Large intestine (tissue), 3 donors: Measurements from ENCODE around the gene FARP2. TPM values are rescaled to one million over a fixed set of nuclear protein-coding genes. Genes with fewer than 3 reads are reported as not detected.
"Not testable (repeated sequence)": the region's sequence is repeated elsewhere in the genome, so short reads cannot be mapped to it uniquely, and the experiment has no call there.

Source experiments
- DNase-seq, 2 donors: peaks; one replicate each; pipeline versions ENCODE4 v3.0.0 to v3.0.0-alpha.2; 2013
- H3K27ac ChIP-seq: one replicate; pipeline ENCODE4 v1.5.1; 2013; ENCODE audit warnings: low read length
- H3K27me3 ChIP-seq: 2 replicates; pipeline ENCODE4 v1.6.1; 2013; ENCODE audit warnings: low read length; ENCODE audit not compliant: control insufficient read depth, insufficient read depth
- H3K36me3 ChIP-seq: 2 replicates; pipeline ENCODE4 v1.6.1; 2013; ENCODE audit warnings: low read length; ENCODE audit not compliant: control insufficient read depth, insufficient read depth
- H3K4me1 ChIP-seq: one replicate; pipeline ENCODE4 v1.6.1; 2013; ENCODE audit warnings: low read length; ENCODE audit not compliant: control insufficient read depth, insufficient read depth
- H3K4me3 ChIP-seq: one replicate; pipeline ENCODE4 v1.5.1; 2013; ENCODE audit warnings: low read length
- H3K9me3 ChIP-seq: one replicate; pipeline ENCODE4 v1.6.1; 2013; ENCODE audit warnings: mild to moderate bottlenecking, low read depth, low read length, moderate library complexity; ENCODE audit not compliant: control insufficient read depth
- WGBS: methylation state at CpG from one replicate; pipeline ENCODE4 v1.1.5; 2013; ENCODE audit warnings: low lambda C conversion rate; ENCODE audit not compliant: insufficient coverage; 5-methylcytosine and 5-hydroxymethylcytosine counted together
- polyA plus RNA-seq: library from polyadenylated mRNA; unstranded; fragments of 120-200 nt; gene quantifications from one replicate; pipeline ENCODE4 v1.2.1, GENCODE V29; 2013

The FARP2 gene
- polyA plus RNA-seq, 1 donor, result 52.6 TPM

DNA sequence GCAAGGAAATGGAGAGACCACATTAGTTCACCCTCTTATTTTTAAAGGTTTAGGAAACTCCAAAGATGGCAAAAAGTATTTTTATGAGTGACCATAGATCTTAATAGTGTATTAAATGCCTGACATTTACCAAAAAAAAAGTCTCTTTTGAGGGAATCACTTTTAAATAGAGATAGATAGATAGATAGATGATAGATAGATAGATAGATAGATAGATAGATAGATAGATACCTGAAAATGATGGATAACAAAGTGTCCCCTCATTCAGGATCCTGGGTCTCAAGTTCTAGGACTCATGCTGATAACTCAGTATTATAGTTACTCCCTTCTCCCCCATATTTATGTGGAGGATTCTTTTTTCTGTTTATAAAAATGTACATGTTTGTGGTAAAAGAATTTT lies 52.8 kb downstream of the FARP2 start:
- Histone ChIP-seq H3K4me3 (no peak overlapping the region), H3K9me3 (no peaks in the 10 kb centered on the region), H3K27ac (no peak overlapping the region), H3K27me3 (no peaks in the 10 kb centered on the region), H3K36me3 (peaks cover 55% of the 10 kb centered on the region), H3K4me1 (no peaks in the 10 kb centered on the region)
- no peak for DNase-seq

DNA sequence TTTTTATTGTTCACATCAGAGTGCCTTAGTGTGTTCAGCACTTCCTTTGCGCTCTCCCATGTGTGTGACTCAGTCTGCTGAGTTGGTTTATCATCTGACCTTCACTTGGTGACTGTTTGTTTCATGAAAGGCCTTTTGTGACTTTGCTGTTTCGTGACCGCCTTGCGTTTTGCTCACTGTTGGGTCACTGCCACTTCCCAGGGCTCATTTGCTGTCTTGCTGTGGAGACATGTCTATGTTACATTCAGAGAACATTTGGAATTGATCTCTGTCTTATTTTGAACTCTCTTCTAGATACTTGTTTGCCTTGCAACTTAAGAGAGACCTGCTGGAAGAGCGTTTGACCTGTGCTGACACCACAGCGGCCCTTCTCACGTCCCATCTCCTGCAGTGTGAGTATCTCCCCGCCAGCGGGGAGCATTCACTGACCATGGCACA lies 54.7 kb downstream of the FARP2 start:
- 100% methylated on average over 1 of the region's 9 CpGs for WGBS
- no peaks in the 10 kb centered on the region for H3K4me1 ChIP-seq
- peaks cover 68% of the 10 kb centered on the region for H3K36me3 ChIP-seq
- no peaks in the 10 kb centered on the region for H3K27me3 ChIP-seq
- H3K9me3 ChIP-seq, result no peaks in the 10 kb centered on the region
- no peak for DNase-seq
- no peak overlapping the region for H3K4me3 ChIP-seq
- H3K27ac ChIP-seq, result no peak overlapping the region

DNA sequence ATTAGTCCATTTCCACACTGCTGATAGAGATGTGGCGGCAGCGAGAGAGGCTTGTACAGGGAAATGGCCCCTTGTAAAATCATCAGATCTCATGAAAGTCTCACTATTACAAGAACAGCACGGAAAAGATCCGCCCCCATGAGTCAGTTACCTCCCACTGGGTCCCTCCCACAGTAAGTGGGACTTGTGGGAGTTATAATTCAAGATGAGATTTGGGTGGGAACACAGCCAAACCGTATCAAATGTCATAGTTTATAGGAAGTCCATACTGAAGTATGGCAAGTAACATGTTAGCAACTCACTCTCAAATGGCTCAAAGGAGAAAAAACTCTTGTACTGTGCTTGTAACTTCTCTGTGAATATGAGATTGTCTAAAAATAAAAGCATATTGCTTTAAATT lies 56.1 kb downstream of the FARP2 start:
- no peak overlapping the region for H3K27ac ChIP-seq
- WGBS, result no CpG with 5 or more reads among the region's 5 CpGs
- peaks cover 72% of the 10 kb centered on the region for H3K36me3 ChIP-seq

DNA sequence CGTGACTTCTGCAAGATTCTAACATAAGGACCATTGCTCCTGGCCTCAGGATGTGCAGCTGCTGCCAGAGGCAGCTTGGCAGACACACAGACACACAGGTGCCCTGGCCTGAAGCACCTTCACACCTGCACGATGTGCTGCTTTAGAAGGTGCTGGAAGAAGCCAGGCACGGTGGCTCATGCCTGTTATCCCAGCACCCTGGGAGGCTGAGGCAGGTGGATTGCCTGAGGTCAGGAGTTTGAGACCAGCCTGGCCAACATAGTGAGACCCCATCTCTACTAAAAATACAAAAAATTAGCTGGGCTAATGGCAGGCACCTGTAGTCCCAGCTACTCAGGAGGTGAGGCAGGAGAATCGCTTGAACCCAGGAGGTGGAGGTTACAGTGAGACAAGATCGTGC lies 57.4 kb downstream of the FARP2 start:
- not testable (repeated sequence) for H3K27me3 ChIP-seq, H3K27ac ChIP-seq, H3K9me3 ChIP-seq, DNase-seq, H3K4me3 ChIP-seq, H3K4me1 ChIP-seq
- no CpG with 5 or more reads among the region's 5 CpGs for WGBS
- peaks cover 77% of the 10 kb centered on the region for H3K36me3 ChIP-seq

More for the DNA sequence above, 56.1 kb downstream of the FARP2 start:
- H3K4me1 ChIP-seq, result no peaks in the 10 kb centered on the region
- H3K27me3 ChIP-seq, result no peaks in the 10 kb centered on the region
- DNase-seq, result no peak
- no peaks in the 10 kb centered on the region for H3K9me3 ChIP-seq
- no peak overlapping the region for H3K4me3 ChIP-seq

DNA sequence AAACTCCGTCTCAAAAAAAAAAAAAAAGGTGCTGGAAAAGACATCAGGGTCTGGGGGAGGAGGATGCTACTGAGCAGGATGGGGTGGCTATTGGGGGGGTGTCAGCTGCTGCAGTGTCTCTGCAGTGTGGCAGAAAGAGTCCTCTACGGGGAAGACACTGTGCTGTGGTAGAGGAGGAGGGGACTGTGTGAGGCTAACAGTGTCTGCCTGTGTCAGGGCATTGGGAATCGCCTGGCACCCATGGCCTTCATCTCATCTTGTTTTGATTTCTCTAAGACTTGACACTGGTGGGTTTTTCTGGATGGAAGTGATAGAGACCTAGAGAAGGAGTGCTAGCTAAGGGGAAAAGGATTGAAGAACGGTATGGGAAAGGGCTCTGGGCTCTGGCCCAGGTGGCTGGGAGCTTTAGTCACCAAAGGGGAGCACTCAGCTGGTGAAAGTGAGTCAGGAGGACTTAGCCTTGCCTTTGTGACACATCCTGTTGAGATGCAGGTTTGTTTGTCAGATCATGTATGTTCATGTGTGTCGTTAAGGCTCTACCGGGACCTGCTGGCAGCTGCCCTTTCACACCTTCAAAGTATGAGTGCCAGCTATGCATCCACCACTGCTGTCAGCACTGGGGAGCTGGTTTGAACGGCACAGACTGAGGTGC lies 58.0 kb downstream of the FARP2 start:
- no peaks in the 10 kb centered on the region for H3K27me3 ChIP-seq
- DNase-seq, result no peak
- no CpG with 5 or more reads among the region's 7 CpGs for WGBS
- H3K27ac ChIP-seq, result no peak overlapping the region
- no peaks in the 10 kb centered on the region for H3K4me1 ChIP-seq
- peaks cover 80% of the 10 kb centered on the region for H3K36me3 ChIP-seq
- H3K9me3 ChIP-seq, result no peaks in the 10 kb centered on the region
- no peak overlapping the region for H3K4me3 ChIP-seq

DNA sequence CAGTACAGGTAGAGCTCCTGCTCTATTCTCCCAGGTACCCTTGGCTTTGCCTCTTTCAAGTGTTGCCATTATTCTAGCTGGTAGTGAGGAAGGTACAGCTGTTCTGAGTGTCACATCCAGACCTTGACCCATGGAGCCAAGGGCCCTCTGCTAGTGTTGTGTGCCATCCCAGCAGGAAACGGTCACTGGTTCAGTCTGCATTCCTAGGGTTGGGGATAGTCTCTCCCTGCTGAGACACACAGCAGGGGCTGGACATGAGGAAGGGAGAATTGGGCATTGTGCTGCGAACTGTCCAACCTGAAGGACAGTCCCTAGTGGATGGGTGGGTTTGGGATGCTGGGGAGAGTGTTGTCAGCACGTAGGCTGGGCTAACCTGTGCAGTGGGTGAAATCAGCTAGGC lies 59.1 kb downstream of the FARP2 start:
- Histone ChIP-seq H3K36me3 (peaks cover 84% of the 10 kb centered on the region), H3K27me3 (no peaks in the 10 kb centered on the region), H3K27ac (no peak overlapping the region), H3K4me3 (no peak overlapping the region), H3K9me3 (no peaks in the 10 kb centered on the region), H3K4me1 (no peaks in the 10 kb centered on the region)
- no CpG with 5 or more reads among the region's 3 CpGs for WGBS
- no peak for DNase-seq

DNA sequence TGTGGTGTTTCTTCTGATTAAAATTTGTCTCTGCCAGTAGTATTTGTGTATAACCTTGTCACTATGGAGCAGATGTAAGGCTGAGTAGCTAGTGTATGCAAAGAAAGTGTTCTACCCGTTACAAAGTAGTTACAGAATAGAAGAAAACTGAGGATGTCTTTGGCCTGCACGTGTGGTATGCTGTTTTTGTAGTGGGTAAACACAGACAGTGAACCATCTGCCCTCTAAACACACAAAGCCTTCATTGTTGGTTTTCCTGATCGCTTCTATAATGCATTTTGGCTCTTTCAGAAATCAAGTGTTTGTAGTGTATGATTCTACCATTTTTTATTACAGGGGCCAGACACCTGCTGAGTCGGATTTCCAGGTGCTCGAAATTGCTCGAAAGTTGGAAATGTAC lies 61.5 kb downstream of the FARP2 start:
- Histone ChIP-seq H3K27me3 (no peaks in the 10 kb centered on the region), H3K9me3 (no peaks in the 10 kb centered on the region), H3K4me1 (no peaks in the 10 kb centered on the region), H3K27ac (no peak overlapping the region), H3K36me3 (peaks cover 82% of the 10 kb centered on the region), H3K4me3 (no peak overlapping the region)
- DNase-seq, result no peak
- WGBS, result 80% methylated on average over 4 of the region's 6 CpGs

DNA sequence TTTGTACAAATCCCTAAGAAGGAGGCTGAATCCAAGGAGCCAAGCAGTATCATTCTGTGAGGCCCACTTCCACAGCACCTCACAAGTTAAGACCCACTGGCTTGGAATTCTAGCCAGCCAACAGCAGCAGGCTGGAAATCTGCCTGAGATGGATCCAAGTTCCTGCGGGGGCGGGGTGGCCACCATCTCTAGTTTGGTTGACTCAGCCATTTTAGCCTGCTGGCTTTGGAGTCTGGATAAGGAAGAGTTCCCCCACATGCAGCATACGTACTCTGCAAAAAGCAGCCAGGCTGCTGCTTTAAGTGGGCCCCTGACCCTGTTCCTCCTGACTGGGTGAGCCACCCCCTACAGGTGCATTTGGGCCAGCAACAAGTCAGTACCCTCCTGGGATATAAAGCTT lies 65.2 kb downstream of the FARP2 start:
- no CpG with 5 or more reads among the region's 3 CpGs for WGBS
- Histone ChIP-seq H3K36me3 (peaks cover 48% of the 10 kb centered on the region), H3K27me3 (no peaks in the 10 kb centered on the region), H3K9me3 (no peaks in the 10 kb centered on the region), H3K4me1 (no peaks in the 10 kb centered on the region), H3K27ac (no peak overlapping the region), H3K4me3 (no peak overlapping the region)
- no peak for DNase-seq

DNA sequence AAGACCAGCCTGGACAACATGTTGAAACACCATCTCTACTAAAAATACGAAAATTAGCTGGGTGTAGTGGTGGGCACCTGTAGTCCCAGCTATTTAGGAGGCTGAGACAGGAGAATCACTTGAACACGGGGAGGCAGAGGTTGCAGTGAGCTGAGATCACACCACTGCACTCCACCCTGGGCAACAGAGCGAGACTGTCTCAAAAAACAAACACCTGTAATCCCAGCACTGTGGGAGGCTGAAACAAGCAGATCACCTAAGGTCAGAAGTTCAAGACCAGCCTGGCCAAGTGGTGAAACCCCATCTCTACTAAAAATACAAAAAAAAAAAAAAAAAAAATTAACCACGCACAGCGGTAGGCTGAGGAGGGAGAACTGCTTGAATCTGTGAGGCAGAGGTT lies 65.9 kb downstream of the FARP2 start:
- not testable (repeated sequence) for H3K4me1 ChIP-seq
- peaks cover 45% of the 10 kb centered on the region for H3K36me3 ChIP-seq

DNA sequence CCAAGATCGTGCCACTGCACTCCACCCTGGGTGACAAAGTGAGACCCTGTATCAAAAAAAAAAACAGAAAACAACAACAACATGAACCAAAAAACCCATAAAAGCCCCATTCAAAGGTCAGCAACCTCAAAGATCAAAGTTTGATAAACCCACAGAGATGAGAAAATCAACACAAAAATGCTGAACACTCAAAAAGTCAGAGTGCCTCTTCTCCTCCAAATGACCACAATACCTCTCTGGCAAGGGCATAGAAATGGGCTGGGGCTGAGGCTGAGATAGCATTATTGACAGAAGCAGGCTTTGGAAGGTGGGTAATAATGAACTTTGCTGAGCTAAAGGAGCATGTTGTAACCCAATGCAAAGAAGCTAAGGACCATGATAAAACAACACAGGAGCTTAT lies 66.3 kb downstream of the FARP2 start:
- Histone ChIP-seq H3K9me3 (no peaks in the 10 kb centered on the region), H3K4me1 (no peaks in the 10 kb centered on the region), H3K27me3 (no peaks in the 10 kb centered on the region), H3K36me3 (peaks cover 45% of the 10 kb centered on the region), H3K4me3 (no peak overlapping the region), H3K27ac (no peak overlapping the region)
- DNase-seq, result no peak
- no CpG with 5 or more reads among the region's 1 CpG for WGBS

More for the DNA sequence above, 65.9 kb downstream of the FARP2 start:
- not testable (repeated sequence) for H3K9me3 ChIP-seq, H3K4me3 ChIP-seq, H3K27me3 ChIP-seq, H3K27ac ChIP-seq, DNase-seq
- WGBS, result no CpG with 5 or more reads among the region's 5 CpGs

DNA sequence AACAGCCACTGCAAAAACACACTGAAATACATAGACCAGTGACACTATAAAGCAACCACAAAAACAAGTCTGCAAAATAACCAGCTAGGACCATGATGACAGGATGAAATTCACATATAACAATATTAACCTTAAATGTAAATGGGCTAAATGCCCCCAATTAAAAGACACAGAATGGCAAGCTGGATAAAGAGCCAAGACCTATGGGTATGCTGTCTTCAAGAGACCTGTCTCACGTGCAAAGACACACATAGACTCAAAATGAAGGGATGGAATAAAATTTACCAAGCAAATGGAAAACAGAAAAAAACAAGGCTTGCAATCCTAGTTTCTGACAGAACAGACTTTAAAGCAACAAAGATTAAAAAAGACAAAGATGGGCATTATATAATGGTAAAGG lies 67.4 kb downstream of the FARP2 start:
- WGBS, result no CpG with 5 or more reads among the region's 1 CpG
- H3K9me3 ChIP-seq, H3K4me3 ChIP-seq, DNase-seq, H3K27me3 ChIP-seq, H3K4me1 ChIP-seq, H3K27ac ChIP-seq: not testable (repeated sequence)
- peaks cover 36% of the 10 kb centered on the region for H3K36me3 ChIP-seq
